ENCODE data around the gene SYNE3.

The SYNE3 gene, protein sequence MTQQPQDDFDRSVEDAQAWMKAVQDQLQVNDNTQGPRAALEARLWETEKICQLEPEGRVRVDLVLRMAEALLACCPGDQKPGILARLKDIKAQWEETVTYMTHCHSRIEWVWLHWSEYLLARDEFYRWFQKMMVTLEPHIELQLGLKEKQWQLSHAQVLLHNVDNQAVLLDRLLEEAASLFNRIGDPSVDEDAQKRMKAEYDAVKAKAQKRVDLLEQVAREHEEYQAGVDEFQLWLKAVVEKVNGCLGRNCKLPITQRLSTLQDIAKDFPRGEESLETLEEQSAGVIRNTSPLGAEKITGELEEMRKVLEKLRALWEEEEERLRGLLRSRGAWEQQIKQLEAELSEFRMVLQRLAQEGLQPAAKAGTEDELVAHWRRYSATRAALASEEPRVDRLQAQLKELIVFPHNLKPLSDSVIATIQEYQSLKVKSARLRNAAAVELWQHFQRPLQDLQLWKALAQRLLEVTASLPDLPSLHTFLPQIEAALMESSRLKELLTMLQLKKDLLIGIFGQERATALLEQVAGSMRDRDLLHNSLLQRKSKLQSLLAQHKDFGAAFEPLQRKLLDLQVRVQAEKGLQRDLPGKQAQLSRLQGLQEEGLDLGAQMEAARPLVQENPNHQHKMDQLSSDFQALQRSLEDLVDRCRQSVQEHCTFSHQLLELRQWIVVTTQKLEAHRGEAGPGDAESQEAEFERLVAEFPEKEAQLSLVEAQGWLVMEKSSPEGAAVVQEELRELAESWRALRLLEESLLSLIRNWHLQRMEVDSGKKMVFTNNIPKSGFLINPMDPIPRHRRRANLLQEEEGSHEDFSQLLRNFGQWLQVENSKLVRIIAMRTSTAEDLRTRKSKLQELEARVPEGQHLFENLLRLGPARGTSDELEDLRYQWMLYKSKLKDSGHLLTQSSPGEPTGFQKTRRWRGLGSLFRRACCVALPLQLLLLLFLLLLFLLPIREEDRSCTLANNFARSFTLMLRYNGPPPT

DNA sequence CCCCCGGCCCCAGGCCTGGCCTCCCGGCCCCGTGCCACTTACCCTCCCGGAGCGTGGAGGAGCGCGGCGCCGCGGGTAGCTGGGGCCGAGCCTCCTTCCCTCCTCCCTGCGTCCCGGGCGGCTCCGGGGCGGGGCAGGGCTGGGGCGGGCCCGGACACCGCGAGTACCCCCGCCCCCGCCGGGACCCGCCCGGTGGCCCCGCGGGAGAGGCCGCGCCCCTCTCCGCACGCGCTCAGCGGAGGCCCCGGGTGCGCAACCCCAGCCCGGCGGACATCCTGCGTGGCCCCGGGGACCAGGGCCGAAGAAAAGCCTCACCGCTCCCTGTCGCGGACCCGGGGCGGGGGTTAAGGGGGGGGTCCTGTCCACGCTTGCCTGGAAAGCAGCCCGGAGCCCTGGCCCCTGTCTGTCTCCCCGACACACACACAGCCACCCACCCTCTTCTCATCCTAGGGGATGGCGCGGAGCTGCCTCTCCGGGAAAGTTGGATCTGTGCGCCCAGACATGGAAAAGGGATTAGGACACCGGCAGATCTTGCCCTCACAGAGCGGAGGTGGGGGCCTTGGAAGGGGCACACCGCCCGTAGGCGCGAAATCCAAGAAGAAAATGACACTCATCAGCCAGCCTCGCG is at the start of gene SYNE3:
SYNE3 (minus strand) TSS at position 97 of the 628 bp plus-strand sequence. CDS start 40,829 bp downstream, outside the sequence.
- H3K27me3 Mint-ChIP-seq, result no peaks in the 10 kb centered on the region
- H3K27ac Mint-ChIP-seq, result peak within 1 kb of the TSS; percentile 74
- no peaks in the 10 kb centered on the region for H3K9me3 Mint-ChIP-seq
- peaks cover 75% of the 10 kb centered on the region for H3K4me1 Mint-ChIP-seq
- peak within 1 kb of the TSS; percentile 82 for H3K4me3 Mint-ChIP-seq
- peak; percentile 83 for ATAC-seq
- peaks cover 8% of the 10 kb centered on the region for H3K36me3 Mint-ChIP-seq

DNA sequence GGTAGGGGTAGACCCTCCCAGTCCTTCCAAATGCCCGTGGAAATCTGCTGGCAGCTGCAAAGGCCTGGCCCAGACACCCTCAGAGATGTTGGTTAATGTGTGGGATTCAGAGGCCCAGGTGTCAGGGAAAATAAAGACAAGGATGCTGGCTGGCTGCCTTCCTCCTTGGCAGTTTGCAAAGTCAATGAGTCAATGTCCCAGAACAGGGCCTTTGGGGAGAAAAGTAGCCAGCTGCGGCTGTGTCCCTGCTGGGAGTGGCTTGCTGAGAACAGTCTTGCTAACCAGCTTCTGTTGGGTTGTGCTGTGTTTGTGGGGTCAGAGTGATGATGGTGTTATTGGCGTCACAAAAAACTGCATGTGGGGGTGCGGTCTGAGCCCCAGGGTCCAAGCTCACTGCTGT is 47.6 kb upstream of the SYNE3 start:
- Mint-ChIP-seq H3K27me3 (peaks cover 56% of the 10 kb centered on the region), H3K36me3 (no peaks in the 10 kb centered on the region), H3K9me3 (no peaks in the 10 kb centered on the region), H3K4me3 (no peak overlapping the region), H3K4me1 (peaks cover 11% of the 10 kb centered on the region), H3K27ac (no peak overlapping the region)
- no peak for ATAC-seq

DNA sequence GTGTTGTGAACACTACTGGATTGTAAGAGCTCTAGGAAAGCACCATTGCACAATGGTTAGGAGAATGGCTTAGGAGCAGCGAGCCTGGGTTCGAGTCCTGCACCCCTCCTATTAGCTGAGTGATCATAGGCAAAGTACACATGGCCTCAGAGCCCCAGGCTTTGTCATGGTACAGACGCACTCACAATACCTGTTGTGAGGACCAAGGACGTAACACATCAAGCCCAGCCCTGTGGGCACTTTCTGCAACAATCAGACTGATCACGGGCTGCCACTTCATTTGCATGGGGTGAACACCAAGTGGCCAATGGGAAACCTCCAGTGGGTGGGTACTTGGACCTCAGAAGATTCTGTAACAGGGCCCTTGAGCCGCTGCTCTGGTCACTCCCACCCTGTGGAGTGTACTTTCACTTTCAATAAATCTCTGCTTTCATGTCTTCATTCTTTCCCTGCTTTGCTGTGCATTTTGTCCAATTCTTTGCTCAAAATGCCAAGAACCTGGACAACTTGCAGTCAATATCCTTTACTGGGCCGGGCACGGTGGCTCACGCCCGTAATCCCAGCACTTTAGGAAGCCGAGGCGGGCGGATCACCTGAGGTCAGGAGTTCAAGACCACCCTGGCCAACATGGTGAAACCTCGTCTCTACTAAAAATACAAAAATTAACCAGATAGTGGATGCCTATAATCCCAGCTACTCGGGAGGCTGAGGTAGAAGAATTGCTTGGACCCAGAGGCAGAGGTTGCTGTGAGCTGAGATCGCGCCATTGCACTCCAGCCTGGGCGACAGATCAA is 46.6 kb upstream of the SYNE3 start:
- no peak for ATAC-seq
- Mint-ChIP-seq H3K27me3 (peaks cover 46% of the 10 kb centered on the region), H3K36me3 (no peaks in the 10 kb centered on the region), H3K4me1 (peaks cover 11% of the 10 kb centered on the region), H3K27ac (no peak overlapping the region), H3K9me3 (no peaks in the 10 kb centered on the region), H3K4me3 (no peak overlapping the region)

DNA sequence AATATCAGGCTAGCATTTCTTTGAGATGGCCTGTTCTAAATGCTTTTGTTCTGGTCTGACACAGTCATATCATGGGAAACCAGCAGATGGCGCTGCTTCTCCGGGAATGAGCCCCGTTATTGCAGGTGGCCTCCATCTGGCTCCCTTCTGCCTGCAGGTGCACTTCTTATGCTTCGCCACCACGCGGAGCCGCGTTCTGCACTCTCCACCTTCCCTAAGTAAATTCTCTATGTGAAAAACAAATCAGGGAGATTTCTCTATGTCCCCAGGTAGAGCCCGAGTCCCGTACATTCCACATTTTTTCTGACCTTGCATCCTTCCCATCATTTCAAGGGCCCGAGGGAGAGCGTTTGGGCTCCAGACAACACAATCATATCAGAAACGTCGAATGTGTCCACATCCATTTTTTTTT is 44.6 kb upstream of the SYNE3 start:
- H3K27me3 Mint-ChIP-seq, result peaks cover 36% of the 10 kb centered on the region
- ATAC-seq, result peak; percentile 95
- H3K9me3 Mint-ChIP-seq, result no peaks in the 10 kb centered on the region
- no peak overlapping the region for H3K4me3 Mint-ChIP-seq
- no peak overlapping the region for H3K27ac Mint-ChIP-seq
- H3K36me3 Mint-ChIP-seq, result no peaks in the 10 kb centered on the region
- H3K4me1 Mint-ChIP-seq, result peaks cover 11% of the 10 kb centered on the region

DNA sequence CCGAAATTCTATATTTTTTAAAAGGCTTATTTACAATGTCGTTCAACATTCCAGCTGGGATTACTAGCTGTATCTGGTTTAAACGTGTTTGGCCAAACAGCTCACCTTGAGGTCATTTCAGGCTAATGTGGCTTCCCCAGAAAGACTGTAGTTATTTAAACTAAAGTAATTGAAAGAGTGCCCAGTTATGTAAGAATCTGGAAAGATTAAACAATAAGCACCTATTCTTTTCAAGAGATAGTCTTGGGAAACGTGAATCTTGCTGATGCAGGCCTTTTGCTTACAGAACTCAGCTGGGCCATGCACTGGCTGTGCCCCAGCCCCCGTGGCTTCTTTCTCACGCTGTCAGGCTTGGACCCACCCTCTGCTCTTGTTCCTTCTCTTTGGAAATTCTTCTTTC is 42.8 kb upstream of the SYNE3 start:
- Mint-ChIP-seq H3K4me1 (peaks cover 11% of the 10 kb centered on the region), H3K9me3 (no peaks in the 10 kb centered on the region), H3K27me3 (peaks cover 30% of the 10 kb centered on the region), H3K4me3 (no peak overlapping the region), H3K27ac (no peak overlapping the region), H3K36me3 (no peaks in the 10 kb centered on the region)
- no peak for ATAC-seq

DNA sequence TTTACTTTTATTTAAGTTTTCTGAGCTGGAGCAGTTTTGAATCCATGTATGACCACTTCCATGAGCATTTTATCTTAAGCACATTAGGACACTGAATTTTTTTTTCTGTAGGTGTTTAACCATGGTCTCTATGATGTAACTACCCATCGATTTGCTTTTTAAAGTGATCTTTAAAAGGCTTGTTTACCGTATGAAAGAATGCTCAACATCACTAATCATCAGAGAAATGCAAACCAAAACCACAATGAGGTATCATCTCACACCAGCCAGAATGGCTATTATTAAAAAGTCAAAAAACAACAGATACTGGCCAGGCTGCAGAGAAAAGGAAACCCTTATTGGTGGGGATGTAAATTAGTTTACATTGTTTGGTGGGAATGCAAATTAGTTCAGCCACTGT is 41.4 kb upstream of the SYNE3 start:
- Mint-ChIP-seq H3K9me3 (no peaks in the 10 kb centered on the region), H3K27ac (no peak overlapping the region), H3K4me1 (peaks cover 6% of the 10 kb centered on the region), H3K27me3 (peaks cover 22% of the 10 kb centered on the region), H3K4me3 (no peak overlapping the region), H3K36me3 (no peaks in the 10 kb centered on the region)
- ATAC-seq, result no peak

DNA sequence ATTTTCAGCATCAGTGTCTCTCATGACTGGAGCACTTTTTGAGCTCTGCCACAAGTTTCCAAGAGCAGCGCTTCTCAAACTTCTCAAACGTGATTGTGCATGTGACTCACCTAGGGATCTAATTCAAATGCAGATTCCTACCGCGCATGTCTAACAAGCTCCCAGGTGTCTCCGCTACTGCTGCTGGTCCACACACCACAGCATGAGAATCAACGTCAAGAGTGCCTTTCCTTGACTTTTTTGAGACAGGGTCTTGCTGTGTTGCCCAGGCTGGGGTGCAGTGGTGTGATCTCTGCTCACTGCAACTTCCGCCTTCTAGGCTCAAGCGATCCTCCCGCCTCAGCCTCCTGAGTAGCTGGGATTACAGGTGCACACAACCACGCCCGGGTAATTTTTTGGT is 40.8 kb upstream of the SYNE3 start:
- Mint-ChIP-seq H3K9me3 (no peaks in the 10 kb centered on the region), H3K4me1 (peaks cover 6% of the 10 kb centered on the region), H3K27ac (no peak overlapping the region), H3K36me3 (no peaks in the 10 kb centered on the region), H3K27me3 (peaks cover 17% of the 10 kb centered on the region), H3K4me3 (no peak overlapping the region)
- no peak for ATAC-seq

DNA sequence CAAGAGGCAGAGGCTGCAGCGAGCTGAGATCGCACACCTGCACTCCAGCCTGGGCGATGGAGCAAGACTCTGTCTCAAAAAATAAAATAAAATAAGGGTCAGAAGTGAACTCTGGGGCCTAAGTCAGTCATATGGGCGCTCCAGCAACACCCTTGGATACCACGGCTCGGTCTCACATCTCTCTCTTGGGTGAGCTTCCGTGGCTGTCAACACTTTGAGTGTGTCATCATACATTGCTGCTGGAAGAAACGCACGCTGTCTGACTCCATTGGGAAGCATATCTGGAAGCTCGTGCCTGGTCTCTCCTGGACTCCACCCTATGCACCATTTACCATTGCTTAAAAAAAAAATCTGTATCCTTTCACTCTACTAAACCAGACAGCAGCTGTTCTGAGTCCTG is 38.6 kb upstream of the SYNE3 start:
- Mint-ChIP-seq H3K27me3 (no peaks in the 10 kb centered on the region), H3K4me3 (no peak overlapping the region), H3K27ac (no peak overlapping the region), H3K9me3 (no peaks in the 10 kb centered on the region), H3K4me1 (no peaks in the 10 kb centered on the region), H3K36me3 (peaks cover 14% of the 10 kb centered on the region)
- no peak for ATAC-seq

DNA sequence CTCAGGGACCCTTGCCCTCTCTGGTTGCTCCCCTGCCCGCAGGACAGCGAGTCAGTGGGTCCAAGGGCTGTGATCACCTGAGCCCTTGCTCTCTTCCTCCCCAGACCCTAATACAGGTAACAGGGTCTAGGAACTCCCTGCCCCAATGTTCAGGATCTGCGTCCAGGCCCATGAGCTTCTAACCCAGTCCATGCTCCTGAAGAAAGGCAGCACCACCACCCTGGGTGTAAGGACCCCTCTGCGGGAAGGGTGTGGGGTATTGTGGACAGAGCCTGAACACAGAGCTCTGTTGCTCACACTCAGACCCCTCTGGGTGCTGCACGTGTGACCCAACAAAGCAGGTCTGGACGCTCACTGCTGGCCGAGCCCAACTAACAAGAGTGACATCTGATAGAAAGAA is 36.7 kb upstream of the SYNE3 start:
- H3K36me3 Mint-ChIP-seq, result peaks cover 24% of the 10 kb centered on the region
- ATAC-seq, result no peak
- H3K27me3 Mint-ChIP-seq, result no peaks in the 10 kb centered on the region
- peaks cover 3% of the 10 kb centered on the region for H3K9me3 Mint-ChIP-seq
- no peak overlapping the region for H3K27ac Mint-ChIP-seq
- H3K4me1 Mint-ChIP-seq, result no peaks in the 10 kb centered on the region
- H3K4me3 Mint-ChIP-seq, result no peak overlapping the region

DNA sequence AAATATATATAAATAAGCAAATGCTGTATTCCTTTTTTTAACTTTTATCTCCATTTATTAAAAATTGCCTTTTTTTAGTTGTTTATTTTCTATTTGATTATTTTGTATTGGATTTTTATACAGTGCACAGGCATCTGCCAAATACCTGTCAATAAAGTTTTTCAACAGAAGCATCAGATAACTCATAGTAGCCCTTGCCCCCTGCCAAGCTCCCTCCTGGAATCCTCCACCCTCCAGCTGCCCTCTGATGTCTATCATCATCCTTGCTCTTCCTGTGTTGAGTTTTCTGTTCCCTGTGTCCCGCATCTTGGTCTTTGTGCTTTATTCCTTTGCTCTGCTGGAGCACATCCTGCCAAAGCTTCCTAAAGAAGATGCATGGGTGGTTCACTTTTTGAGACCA is 35.0 kb upstream of the SYNE3 start:
- H3K36me3 Mint-ChIP-seq, result peaks cover 24% of the 10 kb centered on the region
- no peaks in the 10 kb centered on the region for H3K27me3 Mint-ChIP-seq
- H3K4me3 Mint-ChIP-seq, result no peak overlapping the region
- no peak overlapping the region for H3K27ac Mint-ChIP-seq
- no peak for ATAC-seq
- no peaks in the 10 kb centered on the region for H3K4me1 Mint-ChIP-seq
- H3K9me3 Mint-ChIP-seq, result peaks cover 3% of the 10 kb centered on the region

DNA sequence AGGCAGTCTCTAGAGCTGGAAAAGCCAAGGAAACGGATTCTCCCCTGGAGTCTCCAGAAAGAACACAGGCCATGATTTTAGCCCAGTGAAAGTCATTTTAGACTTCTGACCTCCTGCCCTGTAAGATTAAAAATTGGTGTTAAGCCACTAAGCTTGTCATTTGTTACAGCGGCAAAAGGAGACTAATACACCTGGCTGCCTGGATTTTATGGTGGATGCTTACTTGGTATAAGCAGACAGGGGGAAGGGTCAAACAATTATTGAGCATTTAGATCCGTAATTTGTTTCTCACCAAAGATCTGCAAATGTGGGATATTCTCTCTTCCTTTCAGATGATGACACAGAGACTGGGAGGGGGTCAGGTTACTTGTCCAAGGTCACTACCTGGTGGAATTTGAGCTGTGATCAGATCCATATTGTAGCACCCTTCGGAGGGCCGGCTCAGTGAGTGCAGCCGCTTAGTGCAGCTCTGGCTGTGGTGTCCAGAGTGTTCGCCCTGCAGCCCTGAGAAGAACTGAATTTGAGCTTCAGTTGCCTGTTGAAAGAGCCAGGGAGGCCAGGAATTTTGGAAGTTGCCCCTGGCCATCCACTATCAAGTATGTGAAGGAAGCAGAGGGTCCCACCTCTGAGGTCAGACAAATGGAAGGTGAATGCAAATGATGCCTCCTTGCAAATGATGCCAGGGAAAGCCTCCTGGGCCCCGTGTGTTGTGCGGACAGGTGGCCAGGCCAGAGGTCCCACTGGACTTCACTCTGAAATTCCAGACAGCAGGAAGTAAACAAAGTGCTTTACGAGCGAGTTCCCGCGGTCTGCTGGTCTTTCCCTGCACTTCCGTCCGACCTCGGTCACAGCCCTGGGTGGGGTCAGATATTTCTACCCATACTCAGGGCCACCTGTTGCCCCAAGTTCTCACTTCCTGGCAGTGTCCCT is 33.5 kb upstream of the SYNE3 start:
- Mint-ChIP-seq H3K27me3 (no peaks in the 10 kb centered on the region), H3K4me3 (no peak overlapping the region), H3K36me3 (peaks cover 24% of the 10 kb centered on the region), H3K9me3 (peaks cover 3% of the 10 kb centered on the region), H3K4me1 (no peaks in the 10 kb centered on the region), H3K27ac (no peak overlapping the region)
- no peak for ATAC-seq

DNA sequence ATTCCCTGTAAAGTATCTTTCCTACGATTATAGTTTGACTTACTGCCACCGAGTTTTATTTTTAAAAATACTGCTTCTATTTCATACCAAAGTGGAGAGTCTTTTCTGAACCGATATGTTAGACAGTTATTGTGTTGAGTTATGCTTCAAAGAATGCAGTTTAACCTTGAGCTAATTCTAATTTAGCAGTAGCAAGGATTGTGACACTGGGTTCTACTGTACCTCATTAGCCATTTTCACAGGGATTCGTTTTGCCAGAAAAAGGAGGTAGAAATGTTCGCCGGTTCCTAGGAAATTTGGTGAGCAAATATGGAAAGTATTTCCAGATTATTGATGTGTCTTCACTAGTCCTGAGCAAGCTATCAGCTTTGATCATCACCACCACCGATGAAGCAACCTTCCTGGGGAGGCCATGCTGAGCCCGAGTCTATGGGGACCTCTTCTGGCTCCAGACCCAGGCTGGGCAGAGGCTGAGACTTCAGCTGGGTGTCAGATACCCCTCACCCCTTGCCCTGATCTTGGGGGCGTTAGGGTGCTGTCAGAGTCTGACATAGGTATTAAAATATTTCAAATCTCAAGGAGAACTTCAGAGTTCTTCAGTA is 32.0 kb upstream of the SYNE3 start:
- Mint-ChIP-seq H3K36me3 (peaks cover 24% of the 10 kb centered on the region), H3K27ac (no peak overlapping the region), H3K27me3 (no peaks in the 10 kb centered on the region), H3K4me3 (no peak overlapping the region), H3K4me1 (no peaks in the 10 kb centered on the region), H3K9me3 (peaks cover 3% of the 10 kb centered on the region)
- ATAC-seq, result no peak

DNA sequence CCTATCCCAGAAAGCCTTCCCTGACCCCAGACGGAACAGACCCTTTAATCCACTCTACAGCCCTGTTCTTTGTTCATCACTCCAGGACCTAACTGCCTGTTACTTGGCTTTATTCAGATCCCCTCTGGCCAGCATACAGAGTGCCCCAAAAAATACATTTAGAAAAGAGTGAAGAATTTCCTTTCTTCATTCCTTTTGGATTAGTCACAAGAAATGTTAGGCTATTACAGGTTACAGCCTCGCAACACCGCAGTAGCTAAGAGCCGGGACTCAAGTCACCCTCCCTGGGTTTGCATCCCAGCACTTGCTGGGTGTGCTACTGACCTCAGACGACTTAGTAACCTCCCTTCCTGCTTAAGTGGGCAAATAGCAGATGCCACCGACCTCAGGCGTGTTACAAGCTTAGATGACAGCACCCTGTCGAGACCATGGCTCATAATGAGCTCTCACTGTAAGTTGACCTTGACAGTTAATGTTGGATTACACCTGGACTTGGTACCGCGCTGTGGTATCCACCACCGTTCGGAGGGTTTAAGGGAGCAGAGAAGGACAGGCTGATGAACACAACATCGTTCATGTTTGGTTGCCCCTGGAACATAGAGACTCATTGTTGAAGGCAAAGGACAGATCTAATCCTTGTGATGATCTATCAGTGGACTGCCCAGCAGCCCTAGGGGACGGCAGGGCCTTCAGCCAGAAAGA is 31.3 kb upstream of the SYNE3 start:
- peaks cover 24% of the 10 kb centered on the region for H3K36me3 Mint-ChIP-seq
- H3K27me3 Mint-ChIP-seq, result no peaks in the 10 kb centered on the region
- no peaks in the 10 kb centered on the region for H3K4me1 Mint-ChIP-seq
- no peak overlapping the region for H3K4me3 Mint-ChIP-seq
- peaks cover 3% of the 10 kb centered on the region for H3K9me3 Mint-ChIP-seq
- no peak overlapping the region for H3K27ac Mint-ChIP-seq
- ATAC-seq, result no peak
